HEK293T (cell line): ENCODE data around the gene NPR3.

Experiments used
- BHLHE40 ChIP-seq: fragments of 450-650 bp; IDR thresholded peaks from 2 replicates; pipeline ENCODE4 v1.6.1; 2016; ENCODE audit warnings: mild to moderate bottlenecking, moderate library complexity, borderline replicate concordance
- ELF4 ChIP-seq: fragments of 450-650 bp; IDR thresholded peaks from 2 replicates; pipeline ENCODE4 v1.6.1; 2017; ENCODE audit warnings: antibody characterized with exemption
- FOXK2 ChIP-seq: fragments of 450-650 bp; IDR thresholded peaks from 2 replicates; pipeline ENCODE4 v1.6.1; 2016; ENCODE audit warnings: mild to moderate bottlenecking
- FOXM1 ChIP-seq: fragments of 450-650 bp; IDR thresholded peaks from 2 replicates; pipeline ENCODE4 v1.6.1; 2017; ENCODE audit warnings: mild to moderate bottlenecking, borderline replicate concordance
- HDGF ChIP-seq: fragments of 450-650 bp; IDR thresholded peaks from 2 replicates; pipeline ENCODE4 v1.6.1; 2017; ENCODE audit warnings: antibody characterized with exemption, borderline replicate concordance
- L3MBTL2 ChIP-seq: fragments of 450-650 bp; conservative IDR thresholded peaks from 2 replicates; pipeline ENCODE4 v1.6.1; 2016; ENCODE audit warnings: mild to moderate bottlenecking
- SP1 ChIP-seq: fragments of 450-650 bp; IDR thresholded peaks from 2 replicates; pipeline ENCODE4 v1.6.1; 2017
- SUZ12 ChIP-seq: fragments of 450-650 bp; IDR thresholded peaks from 2 replicates; pipeline ENCODE4 v1.6.1; 2016; ENCODE audit warnings: mild to moderate bottlenecking
- TARDBP ChIP-seq: fragments of 450-650 bp; IDR thresholded peaks from 2 replicates; pipeline ENCODE4 v1.6.1; 2016

- TF ChIP-seq BHLHE40 (no peak), FOXM1 (no peak), SP1 (no peak), SUZ12 (no peak), TARDBP (no peak), L3MBTL2 (no peak), ELF4 (no peak), FOXK2 (no peak), HDGF (no peak)
These were observed 28.0 kb upstream of the NPR3 start for GRCh38 chr5:32683125-32683524.
